GM18526 (cell line): ENCODE measurements around the gene LSM5.

ENCODE experiments used
- POLR2A ChIP-seq: IDR thresholded peaks from 3 replicates; pipeline ENCODE4 v1.6.1; 2011; ENCODE audit not compliant: insufficient read length; ENCODE audit errors: extremely low read depth

Gene LSM5

DNA sequence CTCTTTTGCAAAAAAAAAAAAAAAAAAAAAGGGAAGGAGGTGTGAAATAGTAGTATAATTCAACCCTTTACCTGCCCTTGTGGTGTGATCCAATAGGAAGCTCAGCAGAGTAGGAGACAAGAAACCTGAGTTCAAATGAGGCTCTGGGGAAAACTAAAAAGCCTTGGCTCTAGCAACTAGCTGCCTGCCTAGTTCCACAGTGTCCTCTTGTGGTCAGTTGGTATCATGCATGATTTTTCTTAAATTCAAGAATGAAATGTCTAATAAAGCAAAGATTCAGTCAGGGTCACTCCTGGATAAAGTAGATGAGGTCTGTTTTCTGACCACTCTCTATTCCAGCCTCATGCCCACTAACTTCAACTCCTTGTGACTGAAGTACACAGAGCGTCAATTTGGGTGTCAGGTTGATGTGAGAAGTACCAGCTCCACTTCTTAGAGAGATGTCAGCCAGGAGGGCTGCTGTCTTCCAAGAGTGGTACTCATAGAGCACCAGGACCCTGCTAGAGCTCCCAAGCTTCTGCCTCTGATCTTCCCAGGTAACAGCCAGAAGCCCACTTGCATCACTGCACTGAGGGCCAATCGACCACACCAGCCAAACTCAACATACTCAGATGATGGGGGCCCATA is 10.5 kb downstream of the LSM5 start:
- no peak for TF ChIP-seq POLR2A

DNA sequence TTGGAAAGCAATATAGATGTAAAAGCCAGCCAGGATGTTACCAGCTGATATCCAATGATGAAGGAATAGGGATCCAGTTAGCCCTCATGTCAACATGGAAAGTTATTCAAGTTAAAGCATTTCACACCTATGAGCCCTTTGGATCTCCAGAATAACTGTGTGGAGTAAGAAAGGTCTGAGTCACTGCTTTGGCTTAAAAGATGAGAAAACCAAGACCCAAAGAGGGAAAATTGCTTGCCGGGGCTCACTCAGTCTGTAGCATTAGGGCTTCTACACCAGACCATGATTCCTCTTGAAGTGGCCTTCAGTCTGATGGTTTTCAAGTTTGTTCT is 12.6 kb downstream of the LSM5 start:
- no peak for TF ChIP-seq POLR2A

DNA sequence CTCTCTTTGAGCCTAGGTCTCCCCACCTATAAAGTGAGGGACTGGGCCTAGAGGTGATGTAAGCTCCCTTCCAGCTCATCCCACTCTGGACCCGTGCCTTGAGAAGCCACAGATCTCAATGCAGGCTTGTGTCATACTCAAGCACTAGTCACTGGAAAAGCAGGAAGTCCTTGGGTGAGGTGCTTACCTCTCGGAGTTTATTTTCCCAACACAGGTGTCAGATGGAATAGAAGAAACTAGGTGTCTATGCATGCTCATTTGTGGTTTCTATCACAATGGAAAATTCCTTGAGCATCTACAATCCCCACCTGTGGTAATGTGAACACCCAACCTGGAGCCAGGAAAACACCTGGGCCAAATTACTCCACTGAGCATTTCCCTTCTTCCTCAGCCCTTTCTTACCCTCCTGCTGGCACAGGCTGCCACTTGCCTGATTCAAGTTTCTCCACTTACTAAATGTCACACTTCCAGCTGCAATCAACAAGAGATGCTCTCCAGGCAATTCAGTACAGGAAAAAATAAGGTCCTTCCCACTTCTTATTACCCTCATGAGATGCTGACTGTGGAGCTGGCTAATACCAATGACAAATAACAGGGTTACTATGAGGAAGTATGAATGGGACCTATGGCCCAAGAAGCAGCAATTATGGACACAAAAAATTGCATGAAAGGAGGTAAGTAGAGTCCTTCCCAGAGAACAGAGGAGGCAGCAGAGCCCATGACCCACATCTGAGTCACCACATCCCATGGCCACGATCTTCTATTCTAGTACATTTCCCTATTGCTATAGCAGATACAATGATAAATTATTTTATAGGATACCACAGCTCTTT is 13.1 kb downstream of the LSM5 start:
- TF ChIP-seq POLR2A, result no peak

DNA sequence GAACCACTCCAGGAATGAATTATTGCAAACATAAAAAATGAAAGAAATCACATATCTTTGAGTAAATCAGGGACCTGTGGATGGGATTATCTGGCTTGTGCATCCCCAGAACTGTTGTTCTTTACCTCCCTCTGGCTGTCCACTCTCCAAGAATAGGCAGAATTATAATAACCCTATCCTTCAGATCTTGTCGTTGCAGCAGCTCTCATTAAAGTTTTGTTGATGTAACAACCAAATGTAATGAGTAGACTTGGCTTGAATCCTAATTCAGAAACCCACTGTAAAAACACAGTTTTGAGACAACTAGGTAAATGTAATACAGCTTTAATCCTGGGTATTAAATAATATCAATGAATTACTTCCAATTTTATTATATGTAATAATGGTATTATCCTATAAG is 16.2 kb downstream of the LSM5 start:
- TF ChIP-seq POLR2A, result no peak

DNA sequence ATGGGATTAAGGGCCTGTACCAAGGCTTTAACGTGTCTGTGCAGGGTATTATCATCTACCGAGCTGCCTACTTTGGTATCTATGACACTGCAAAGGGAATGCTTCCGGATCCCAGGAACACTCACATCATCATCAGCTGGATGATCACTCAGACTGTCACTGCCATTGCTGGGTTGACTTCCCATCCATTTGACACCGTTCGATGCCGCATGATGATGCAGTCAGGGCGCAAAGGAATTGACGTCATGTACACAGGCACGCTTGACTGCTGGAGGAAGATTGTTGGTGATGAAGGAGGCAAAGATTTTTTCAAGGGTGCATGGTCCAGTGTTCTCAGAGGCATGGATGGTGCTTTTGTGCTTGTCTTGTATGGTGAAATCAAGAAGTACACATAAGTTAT is 18.2 kb downstream of the LSM5 start:
- TF ChIP-seq POLR2A, result no peak

DNA sequence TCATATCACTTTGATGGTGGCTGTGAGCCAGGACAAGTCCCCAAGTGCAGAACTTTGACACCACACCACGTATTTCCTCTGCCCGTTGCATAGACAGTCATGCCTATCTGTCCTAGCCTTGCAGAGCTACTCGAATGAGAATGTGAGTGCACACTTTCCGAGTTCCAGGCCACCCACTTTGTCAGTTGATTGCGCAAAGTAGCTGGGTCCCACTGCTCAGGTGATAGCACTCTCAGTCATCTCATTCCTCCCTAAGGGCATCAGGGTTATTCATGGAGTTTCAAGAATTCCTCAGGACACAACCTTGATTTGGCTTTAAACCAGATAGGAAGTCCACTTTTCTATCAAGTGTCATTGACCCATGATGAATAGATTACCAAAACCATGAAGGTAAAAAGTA is 19.3 kb downstream of the LSM5 start:
- no peak for TF ChIP-seq POLR2A

DNA sequence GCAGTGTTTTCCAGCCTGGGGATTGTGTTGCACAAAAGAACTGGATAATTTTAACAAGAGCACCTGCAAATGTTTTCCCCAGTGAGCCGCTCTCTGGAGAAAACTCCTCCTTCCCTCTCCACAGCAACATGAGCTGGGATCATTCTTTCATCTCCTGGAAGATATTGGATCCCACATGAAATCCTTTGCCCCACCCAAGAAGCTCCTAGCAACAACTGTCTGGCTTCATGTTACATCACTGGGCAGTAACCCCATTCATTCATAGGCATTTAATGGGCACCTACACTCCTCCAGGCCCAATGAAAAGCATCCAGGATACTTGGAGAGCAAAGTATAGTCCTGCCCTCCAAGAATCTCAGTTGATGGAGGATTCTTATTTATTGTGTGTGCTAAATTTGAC is 27.2 kb downstream of the LSM5 start:
- TF ChIP-seq POLR2A, result no peak

DNA sequence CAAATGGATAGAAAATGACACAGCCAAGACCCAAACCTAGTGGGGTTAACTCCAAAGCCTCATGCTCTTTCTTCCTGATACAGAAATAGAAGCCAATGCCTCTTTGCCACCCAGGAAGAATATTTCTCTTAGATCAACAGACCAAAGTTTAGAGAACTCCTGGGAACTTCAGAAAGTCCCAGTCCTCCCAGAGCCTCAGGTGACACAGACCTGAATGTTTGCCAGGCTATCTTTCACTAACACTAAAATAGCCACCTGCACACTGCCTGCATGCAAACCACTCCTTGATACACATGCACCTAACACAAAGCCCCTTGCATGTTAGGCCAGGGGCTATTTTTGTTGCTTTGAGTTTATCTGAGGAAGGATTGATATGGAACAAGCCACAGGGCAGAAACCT is 27.7 kb downstream of the LSM5 start:
- no peak for TF ChIP-seq POLR2A

DNA sequence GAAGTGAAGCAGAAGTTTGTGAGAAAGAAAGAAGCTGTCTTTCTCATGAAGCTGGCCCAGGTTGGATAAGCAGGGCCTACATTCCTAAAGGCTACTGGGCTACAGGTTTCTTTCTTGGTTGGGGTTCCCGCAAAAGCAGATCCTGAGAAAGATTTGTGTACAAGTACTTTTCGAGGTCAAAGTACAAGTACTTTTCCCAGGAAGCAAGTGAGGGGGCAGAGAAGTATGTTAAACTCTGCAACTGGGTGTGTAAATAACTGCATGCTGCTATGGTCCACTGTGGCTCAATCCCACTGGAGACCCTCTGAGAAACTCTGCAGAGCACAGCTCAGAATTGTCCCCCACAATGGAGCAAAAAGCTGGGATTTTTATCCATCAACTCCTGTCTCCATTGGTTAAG is 28.7 kb downstream of the LSM5 start:
- TF ChIP-seq POLR2A, result no peak

DNA sequence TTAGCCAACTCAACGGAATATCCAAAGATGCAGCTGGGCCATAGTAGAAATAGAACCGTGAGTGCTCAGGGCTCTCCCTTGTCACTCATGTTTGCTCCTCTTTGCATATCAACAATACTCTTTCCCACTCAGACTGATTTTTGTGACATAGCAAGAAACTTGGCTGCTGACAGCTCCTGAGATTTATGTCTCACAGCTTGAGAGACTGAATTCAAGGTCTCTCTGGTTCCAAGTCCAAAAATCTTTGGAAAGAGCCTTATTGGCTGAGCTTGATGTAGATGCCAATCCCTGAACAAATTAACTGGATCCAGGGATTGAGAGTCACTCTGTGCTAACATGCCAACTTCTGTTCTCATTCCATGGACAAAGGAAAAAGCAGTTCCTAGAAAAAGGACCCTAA is 30.4 kb downstream of the LSM5 start:
- TF ChIP-seq POLR2A, result no peak

DNA sequence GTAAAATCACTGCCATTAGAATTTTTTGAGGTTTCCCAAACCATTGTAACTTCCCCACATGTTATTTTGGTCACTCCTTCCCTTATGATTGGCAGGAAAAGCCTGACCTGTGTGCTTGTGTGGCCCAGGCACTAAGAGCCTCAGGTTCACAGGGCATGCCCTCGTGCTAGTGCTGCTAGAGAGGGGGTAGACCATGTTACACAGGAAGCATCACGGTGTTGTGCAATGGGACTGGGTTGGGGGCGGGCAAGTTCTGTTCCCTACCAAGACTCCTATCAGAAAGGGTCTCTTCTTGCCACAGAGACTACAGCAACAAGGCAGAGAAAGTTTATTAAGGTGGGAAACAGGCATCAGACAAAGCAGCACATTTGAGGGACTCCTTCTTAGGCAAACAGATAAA is 32.2 kb downstream of the LSM5 start:
- no peak for TF ChIP-seq POLR2A

DNA sequence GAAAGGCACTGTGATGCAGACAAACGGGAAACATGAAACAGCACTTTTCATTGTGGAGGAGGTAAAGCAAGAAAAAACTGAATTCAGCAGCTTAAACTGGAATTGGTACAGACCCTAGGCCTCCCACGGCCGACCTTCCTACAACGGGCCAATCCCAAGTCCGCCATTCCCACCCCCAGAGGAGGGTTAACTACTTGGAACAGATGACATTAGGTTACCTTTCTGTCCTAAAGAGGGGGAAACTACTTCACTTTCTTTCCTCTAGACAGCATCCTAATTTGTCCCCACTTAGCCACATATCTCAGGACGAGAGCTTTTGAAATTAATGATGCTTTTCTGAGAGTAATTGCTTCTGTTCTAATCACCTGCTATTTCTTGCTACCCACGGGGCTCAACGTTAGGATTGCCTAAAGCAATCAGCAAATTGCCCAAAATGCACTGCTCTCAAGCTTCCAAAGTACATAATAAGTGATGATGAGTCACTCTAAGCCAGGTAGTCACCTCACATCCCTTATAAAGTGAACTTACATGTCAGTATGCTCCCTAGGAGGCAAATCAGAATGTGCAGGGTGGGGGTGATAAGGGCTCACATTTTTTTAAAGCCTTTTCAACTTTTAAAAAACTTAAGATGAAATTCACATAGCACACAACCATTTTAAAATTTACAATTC is 36.7 kb downstream of the LSM5 start:
- TF ChIP-seq POLR2A, result no peak

DNA sequence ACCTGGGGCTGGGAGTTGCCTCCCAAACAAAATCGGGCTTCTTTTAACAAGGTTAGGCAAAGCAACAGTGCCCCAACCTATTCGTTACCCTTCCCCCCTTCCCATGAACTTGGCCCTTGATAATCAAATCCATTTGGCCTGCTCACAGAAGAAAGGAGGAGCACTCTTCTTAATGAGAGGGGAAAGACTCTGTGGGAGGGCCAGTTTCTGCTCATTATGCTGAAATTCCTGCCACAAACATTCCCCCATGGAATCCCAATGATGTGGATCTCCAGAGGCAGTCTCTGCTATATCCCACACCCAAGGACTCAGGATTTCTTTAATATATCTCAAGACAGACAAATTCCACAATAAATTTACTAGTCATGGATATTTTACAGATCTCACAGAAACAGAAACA is 43.0 kb downstream of the LSM5 start:
- no peak for TF ChIP-seq POLR2A

DNA sequence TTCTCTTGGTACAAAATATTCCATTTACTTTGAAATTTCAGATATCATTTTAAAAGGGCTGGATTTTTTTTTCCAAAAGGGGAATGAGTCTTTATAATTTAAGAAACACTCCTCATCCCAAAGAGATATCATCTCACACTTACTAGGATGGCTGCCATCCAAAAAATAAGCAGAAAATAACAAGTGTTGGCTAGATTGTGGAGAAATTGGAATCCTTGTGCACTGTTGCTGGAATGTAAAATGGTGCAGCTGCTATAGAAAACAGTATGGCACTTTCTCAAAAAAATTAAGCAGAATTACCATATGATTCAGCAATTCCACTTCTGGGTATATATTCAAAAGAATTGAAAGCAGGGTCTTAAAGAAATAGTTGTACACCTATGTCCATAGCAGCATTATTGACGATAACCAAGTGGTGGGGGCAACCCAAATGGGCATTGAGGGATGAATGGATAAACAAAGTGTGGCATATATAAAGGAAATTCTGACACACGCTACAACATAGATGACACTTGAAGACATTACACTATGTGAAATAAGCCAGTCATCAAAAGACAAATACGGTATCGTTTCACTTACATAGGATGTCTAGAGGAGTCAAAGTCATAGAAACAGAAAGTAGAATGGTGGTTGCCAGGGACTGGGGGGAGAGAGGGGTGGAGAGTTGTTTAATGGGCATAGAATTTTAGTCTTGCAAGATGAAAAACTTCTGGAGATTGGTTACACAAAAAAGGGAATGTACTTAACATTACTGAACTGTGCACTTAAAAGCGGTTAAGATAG is 53.8 kb downstream of the LSM5 start:
- no peak for TF ChIP-seq POLR2A
